Thoracic aorta (tissue), 2 donors: ENCODE data around the gene SGF29. TPM values are rescaled to one million over a fixed set of nuclear protein-coding genes. Genes with fewer than 3 reads are reported as not detected.
"Not testable (repeated sequence)": the region's sequence is repeated elsewhere in the genome, so short reads cannot be mapped to it uniquely, and the experiment has no call there.

Source experiments
- ATAC-seq: fragments of 150-250 bp; one replicate; pipeline ENCODE4 v1.8.0; 2017; ENCODE audit warnings: low read depth; ENCODE audit not compliant: insufficient number of reproducible peaks, low FRiP score
- DNase-seq: peaks from one replicate; pipeline ENCODE4 v3.0.0-alpha.2; 2020; ENCODE audit warnings: low spot score
- H3K27ac ChIP-seq, 2 donors: fragments of 200-600 bp; sonication (generic); 1 replicate in 1 of 2; 2 replicates in 1 of 2; pipeline ENCODE4 v1.5.1; 2016; ENCODE audit warnings: mild to moderate bottlenecking in 2 of 2, moderate library complexity in 2 of 2
- H3K27me3 ChIP-seq: fragments of 200-600 bp; sonication (generic); replicated peaks from 2 replicates; pipeline ENCODE4 v1.6.0; 2016; ENCODE audit warnings: mild to moderate bottlenecking; ENCODE audit not compliant: insufficient read depth
- H3K36me3 ChIP-seq: fragments of 200-600 bp; sonication (generic); one replicate; pipeline ENCODE4 v1.5.1; 2016
- H3K4me1 ChIP-seq, 2 donors: fragments of 200-600 bp; sonication (generic); 1 replicate in 1 of 2; 2 replicates in 1 of 2; pipeline versions ENCODE4 v1.5.1 to v1.6.0; 2016; ENCODE audit warnings: low read depth in 2 of 2, mild to moderate bottlenecking in 1 of 2; ENCODE audit not compliant: control insufficient read depth in 1 of 2
- H3K4me3 ChIP-seq: fragments of 200-600 bp; sonication (generic); 2 replicates; pipeline ENCODE4 v1.5.1; 2016; ENCODE audit warnings: mild to moderate bottlenecking
- H3K9me3 ChIP-seq: fragments of 200-600 bp; sonication (generic); 2 replicates; pipeline ENCODE4 v1.5.1; 2016
- CTCF ChIP-seq: fragments of 200-600 bp; sonication (generic); IDR thresholded peaks from one replicate; pipeline ENCODE4 v1.5.1; 2019; ENCODE audit warnings: antibody characterized with exemption
- total RNA-seq, 2 donors: library from RNA; depleted of rRNA; stranded (reverse); fragments of >200 nt; gene quantifications; one replicate each; pipeline versions ENCODE4 v1.1.0 to v1.2.3, GENCODE V29; 2016

Gene SGF29
- total RNA-seq, 2 donors from 2014 or later: 17.8 to 26.9 TPM

DNA sequence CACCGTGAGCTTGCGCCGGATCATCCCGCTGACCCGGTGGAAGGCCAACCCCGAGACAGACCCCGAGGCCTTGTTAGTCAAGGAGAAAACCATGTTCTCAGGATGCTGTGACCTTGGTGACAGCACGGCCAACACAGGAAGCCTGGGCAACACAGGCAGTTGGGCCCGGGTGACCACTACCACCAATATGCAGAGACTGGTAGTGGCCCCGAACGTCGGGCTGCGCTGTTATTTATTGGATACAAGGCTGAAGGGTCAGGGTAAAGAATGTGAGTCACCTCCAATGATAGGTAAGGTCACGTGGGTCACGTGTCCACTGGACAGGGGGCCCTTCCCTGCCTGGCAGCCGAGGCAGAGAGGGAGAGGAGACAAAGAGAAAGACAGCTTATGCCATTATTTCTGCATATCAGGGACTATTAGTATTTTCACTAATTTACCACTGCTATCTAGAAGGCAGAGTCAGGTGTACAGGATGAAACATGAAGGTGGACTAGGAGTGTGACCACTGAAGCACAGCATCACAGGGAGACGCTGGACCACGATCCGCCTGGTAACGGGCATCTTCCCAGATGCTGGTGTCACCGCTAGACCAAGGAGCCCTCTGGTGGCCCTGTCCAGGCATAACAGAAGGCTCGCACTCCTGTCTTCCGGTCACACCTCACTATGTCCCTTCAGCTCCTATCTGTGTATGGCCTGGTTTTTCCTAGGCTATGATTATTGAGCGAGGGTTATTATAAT is 61.9 kb downstream of the SGF29 start:
- H3K27me3 ChIP-seq, H3K9me3 ChIP-seq, H3K4me1 ChIP-seq, H3K4me3 ChIP-seq, ATAC-seq, H3K36me3 ChIP-seq, DNase-seq, H3K27ac ChIP-seq: not testable (repeated sequence)
- TF ChIP-seq CTCF: peak; percentile 60

DNA sequence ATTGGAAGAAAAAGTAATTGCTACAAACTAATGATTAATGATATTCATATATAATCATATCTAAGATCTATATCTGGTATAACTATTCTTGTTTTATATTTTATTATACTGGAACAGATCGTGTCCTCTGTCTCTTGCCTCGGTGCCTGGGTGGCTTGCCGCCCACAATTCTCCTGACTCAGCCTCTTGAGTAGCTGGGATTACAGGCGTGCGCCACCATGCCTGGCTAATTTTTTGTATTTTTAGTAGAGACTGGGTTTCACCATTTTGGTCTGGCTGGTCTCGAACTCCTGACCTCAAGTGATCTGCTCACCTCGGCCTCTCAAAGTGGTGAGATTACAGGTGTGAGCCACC is 62.5 kb downstream of the SGF29 start:
- not testable (repeated sequence) for H3K27ac ChIP-seq, H3K4me1 ChIP-seq, H3K9me3 ChIP-seq, H3K4me3 ChIP-seq, H3K27me3 ChIP-seq, H3K36me3 ChIP-seq, ATAC-seq, DNase-seq

DNA sequence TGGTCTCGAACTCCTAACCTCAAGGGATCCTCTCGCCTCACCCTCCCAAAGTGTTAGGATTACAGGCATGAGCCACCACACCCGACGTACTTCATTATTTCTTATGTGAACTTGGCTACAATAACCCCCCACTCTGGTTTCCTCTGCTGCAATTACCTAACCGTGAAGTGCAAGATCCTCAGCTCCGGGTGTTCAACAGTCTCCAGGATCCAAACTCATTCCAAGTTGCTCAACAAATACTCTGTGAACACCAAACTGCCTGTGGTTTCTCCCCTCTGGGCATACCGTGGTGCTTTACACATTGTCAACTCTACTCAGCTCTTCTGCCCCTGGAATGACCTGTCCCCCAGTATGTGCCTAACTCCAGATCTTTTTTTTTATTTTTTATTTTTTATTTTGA is 62.9 kb downstream of the SGF29 start:
- TF ChIP-seq CTCF: no peak
- no peaks in the 10 kb centered on the region for H3K9me3 ChIP-seq
- no peak overlapping the region for H3K4me3 ChIP-seq
- H3K27ac ChIP-seq: no peak overlapping the region
- no peak for ATAC-seq
- no peaks in the 10 kb centered on the region for H3K4me1 ChIP-seq
- no peak for DNase-seq
- no peaks in the 10 kb centered on the region for H3K27me3 ChIP-seq
- H3K36me3 ChIP-seq: no peaks in the 10 kb centered on the region

DNA sequence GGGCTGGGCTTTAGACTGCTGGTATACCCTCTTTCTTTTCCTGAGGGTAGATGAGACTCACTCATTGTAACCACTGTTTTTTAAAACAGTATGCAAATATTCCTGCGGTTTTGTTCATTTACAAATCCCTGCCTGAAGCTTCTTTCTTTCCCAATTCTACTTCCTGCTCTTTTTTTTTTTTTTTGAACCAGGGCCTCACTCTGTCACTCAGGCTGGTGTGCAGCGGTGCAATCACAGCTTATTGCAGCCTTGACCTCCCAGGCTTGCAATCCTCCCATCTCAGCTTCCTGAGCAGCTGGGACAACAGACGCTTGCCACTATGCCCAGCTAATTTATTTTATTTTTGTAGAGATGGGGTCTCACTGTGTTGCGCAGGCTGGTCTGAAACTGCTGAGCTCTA is 64.2 kb downstream of the SGF29 start:
- H3K27me3 ChIP-seq: no peaks in the 10 kb centered on the region
- ATAC-seq: no peak
- no peak for TF ChIP-seq CTCF

DNA sequence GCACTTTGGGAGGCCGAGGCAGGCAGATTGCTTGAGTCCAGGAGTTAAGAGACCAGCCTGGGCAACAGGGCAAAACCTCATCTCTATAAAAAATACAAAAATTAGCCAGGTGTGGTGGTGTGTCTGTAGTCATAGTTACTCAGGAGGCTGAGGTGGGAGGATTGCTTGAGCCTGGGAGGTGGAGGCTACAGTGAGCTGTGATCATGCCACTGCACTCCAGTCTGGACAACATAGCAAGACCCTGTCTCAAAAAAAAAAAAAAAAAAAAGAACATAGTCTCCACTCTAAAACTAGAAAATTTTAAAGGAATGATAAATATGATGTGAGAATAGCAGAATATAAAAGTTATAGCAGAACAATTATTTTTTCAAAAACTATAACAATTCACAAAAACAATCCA is 66.6 kb downstream of the SGF29 start:
- ATAC-seq, H3K4me3 ChIP-seq, H3K27ac ChIP-seq, H3K9me3 ChIP-seq, H3K36me3 ChIP-seq, DNase-seq, H3K4me1 ChIP-seq, H3K27me3 ChIP-seq: not testable (repeated sequence)

More for the DNA sequence above, 64.2 kb downstream of the SGF29 start:
- H3K36me3 ChIP-seq: no peaks in the 10 kb centered on the region
- DNase-seq: no peak
- no peaks in the 10 kb centered on the region for H3K9me3 ChIP-seq
- no peaks in the 10 kb centered on the region for H3K4me1 ChIP-seq
- H3K4me3 ChIP-seq: no peak overlapping the region
- no peak overlapping the region for H3K27ac ChIP-seq

GRCh38 chr16:28621481-28622155 is 67.9 kb downstream of the SGF29 start:
- no peaks in the 10 kb centered on the region for H3K36me3 ChIP-seq
- no peaks in the 10 kb centered on the region for H3K27me3 ChIP-seq
- TF ChIP-seq CTCF: no peak
- no peaks in the 10 kb centered on the region for H3K9me3 ChIP-seq
- H3K4me1 ChIP-seq: no peaks in the 10 kb centered on the region
- no peak for DNase-seq
- H3K27ac ChIP-seq: no peak overlapping the region
- no peak for ATAC-seq
- H3K4me3 ChIP-seq: no peak overlapping the region

GRCh38 chr16:28622532-28623171 is 68.9 kb downstream of the SGF29 start:
- ATAC-seq, H3K27ac ChIP-seq: not testable (repeated sequence)
- peak overlapping the region; percentile 69 for H3K4me3 ChIP-seq

More at GRCh38 chr16:28622532-28623171, 68.9 kb downstream of the SGF29 start:
- not testable (repeated sequence) for H3K9me3 ChIP-seq, H3K27me3 ChIP-seq, H3K4me1 ChIP-seq, H3K36me3 ChIP-seq, DNase-seq
